Retinal pigment epithelial cell (primary cell): ENCODE data around the gene COPZ2.
"Not testable (repeated sequence)": the region's sequence is repeated elsewhere in the genome, so short reads cannot be mapped to it uniquely, and the experiment has no call there.

ENCODE experiments used
- DNase-seq: peaks from one replicate; pipeline ENCODE4 v3.0.0-alpha.2; 2010; ENCODE audit warnings: low read depth
- H3K4me3 ChIP-seq: 2 replicates; pipeline ENCODE4 v1.5.1; 2011; ENCODE audit warnings: mild to moderate bottlenecking, low read length, control low read depth, moderate library complexity
- CTCF ChIP-seq: conservative IDR thresholded peaks from 2 replicates; pipeline ENCODE4 v1.5.1; 2011; ENCODE audit warnings: low read depth, low read length, control low read depth, inconsistent platforms

COPZ2 gene

GRCh38 chr17:48043176-48043575 lies 5.6 kb upstream of the COPZ2 start:
- DNase-seq: no peak
- H3K4me3 ChIP-seq: no peak overlapping the region
- TF ChIP-seq CTCF: no peak

- H3K4me3 ChIP-seq: no peak overlapping the region
- TF ChIP-seq CTCF: no peak
- no peak for DNase-seq
These were observed 1.1 kb upstream of the COPZ2 start for GRCh38 chr17:48038687-48039086.

GRCh38 chr17:48037838-48038323 lies 284 bp upstream of the COPZ2 start:
- TF ChIP-seq CTCF: no peak
- DNase-seq: no peak
- peak overlapping the region; percentile 29 for H3K4me3 ChIP-seq

GRCh38 chr17:48036693-48037035 lies 933 bp downstream of the COPZ2 start:
- peak overlapping the region; percentile 67 for H3K4me3 ChIP-seq
- no peak for DNase-seq
- no peak for TF ChIP-seq CTCF

- not testable (repeated sequence) for H3K4me3 ChIP-seq, DNase-seq
These were observed 2.9 kb downstream of the COPZ2 start for GRCh38 chr17:48034734-48035133.

GRCh38 chr17:48031966-48032365 lies 5.6 kb downstream of the COPZ2 start:
- TF ChIP-seq CTCF: no peak
- H3K4me3 ChIP-seq: no peak overlapping the region

GRCh38 chr17:48030531-48030930 lies 7.1 kb downstream of the COPZ2 start:
- TF ChIP-seq CTCF: no peak

More at GRCh38 chr17:48031966-48032365, 5.6 kb downstream of the COPZ2 start:
- no peak for DNase-seq

GRCh38 chr17:48028736-48029135 lies 8.9 kb downstream of the COPZ2 start:
- TF ChIP-seq CTCF: no peak
- no peak overlapping the region for H3K4me3 ChIP-seq
- no peak for DNase-seq

More at GRCh38 chr17:48030531-48030930, 7.1 kb downstream of the COPZ2 start:
- H3K4me3 ChIP-seq: no peak overlapping the region
- DNase-seq: no peak
